Hypothalamus (tissue), 51 donors: Measurements from ENCODE around the gene PRR14L.
"Not testable (repeated sequence)": the region's sequence is repeated elsewhere in the genome, so short reads cannot be mapped to it uniquely, and the experiment has no call there.

Experiments
- DNase-seq, 51 donors: peaks; one replicate each; lab custom pipeline; 2025; lab: John Stamatoyannopoulos, UW

Gene PRR14L

DNA sequence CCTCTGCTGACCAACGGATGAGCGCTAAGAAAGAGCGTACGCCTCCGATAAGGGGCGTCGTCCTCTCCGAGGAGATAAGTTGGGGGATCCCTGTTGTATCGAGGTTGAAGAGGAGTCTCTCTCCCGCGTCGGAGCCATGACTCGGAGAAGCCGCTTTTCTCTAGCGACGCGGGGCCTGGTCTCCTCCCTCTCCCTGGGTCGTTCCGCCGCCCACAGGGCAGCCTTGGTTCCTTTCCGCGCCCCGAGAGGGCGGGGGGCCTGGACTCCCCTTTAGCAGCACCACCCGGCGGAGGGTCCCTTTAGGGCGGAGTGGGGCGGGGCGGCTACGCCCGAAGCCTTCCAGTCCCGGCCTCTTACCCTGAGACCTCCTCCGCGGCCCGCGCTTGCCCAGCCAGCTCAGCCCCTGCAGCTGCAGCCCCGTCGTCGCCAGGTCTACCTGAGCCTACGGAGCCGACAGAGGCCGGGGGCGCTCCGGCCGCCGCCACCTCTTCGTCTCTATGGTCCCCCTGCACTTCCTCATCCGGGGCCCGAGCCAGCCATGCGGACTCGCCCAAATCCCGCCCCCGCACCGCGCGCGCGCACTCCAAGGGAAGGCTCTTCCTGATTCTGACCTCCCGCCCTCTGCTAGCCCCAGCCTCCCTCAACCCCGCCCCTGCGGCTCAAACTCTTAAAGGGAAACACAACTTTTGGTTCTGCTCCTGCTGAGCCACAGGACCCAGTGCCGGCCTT is at the start of gene PRR14L:
TSS of gene PRR14L (minus strand) at position 497 of the 729 bp plus-strand sequence. CDS start 11,272 bp downstream, outside the sequence.
- DNase-seq = peak; percentile 90 to 99 (median 97)

DNA sequence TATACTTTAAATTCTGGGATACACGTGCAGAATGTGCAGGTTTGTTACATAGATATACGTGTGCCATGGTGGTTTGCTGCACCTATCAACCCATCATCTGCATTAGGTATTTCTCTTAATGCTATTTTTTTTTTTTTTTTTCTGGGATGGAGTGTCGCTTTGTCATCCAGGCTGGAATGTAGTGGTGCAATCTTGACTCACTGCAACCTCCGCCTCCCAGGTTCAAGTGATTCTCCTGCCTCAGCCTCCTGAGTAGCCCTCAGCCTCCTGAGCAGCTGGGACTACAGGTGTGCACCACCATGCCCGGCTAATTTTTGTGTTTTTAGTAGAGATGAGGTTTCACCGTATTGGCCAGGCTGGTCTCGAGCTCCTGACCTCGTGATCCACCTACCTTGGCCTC is 49.4 kb upstream of the PRR14L start:
- DNase-seq = not testable (repeated sequence)

DNA sequence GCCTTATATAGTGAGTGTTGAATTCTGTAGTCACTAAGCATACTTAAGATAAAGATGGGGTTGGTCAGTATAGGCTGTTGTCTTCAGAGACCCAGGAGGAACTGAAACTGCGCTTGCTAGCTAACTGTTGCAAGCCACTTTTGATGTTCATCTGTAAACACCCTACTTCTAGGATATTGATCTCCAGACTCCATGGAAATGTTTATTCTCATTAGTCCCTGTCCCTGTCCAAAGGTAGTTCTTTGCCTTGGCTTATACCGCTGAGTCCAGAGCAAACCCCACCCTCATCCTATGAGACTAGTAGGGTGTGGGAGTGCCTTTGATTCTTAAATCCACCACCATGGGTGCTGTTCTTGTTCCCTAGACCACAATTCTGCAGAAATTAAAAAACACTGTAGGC is 40.3 kb upstream of the PRR14L start:
- no peak for DNase-seq

DNA sequence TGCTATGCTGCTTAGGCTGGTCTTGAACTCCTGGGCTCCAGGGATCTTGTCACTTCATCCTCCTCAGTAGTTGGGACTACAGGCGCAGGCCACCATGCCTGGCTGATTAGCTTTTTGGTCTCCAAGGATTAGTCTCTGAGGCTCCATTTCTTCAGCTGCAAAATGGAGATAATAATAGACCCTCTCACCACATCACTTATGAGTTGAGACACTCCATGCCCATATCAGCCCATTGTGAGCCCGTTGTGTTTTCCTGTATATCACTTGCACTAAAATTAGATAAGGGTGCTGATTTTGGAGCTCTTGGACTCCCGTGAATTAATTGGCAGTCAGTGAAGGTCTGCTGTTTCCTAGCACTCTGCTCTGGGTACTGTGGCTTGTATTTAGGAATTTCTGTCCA is 39.9 kb upstream of the PRR14L start:
- DNase-seq = no peak

DNA sequence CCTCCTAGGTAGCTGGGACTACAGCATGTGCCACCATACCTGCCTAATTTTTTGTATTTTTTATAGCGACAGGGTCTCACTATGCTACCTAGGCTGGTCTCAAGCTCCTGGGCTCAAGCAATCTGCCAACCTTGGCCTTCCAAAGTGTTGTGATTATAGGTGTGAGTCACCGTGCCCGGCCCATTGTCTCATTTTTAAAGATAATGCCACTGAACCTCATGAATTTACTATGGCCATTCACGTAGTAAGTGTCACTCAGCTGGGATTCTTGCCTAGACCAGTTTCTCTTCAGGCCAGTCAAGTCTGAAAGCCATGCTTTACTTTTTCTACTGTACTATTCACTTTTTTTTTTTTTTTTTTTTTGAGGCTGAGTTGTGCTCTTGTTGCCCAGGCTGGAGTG is 26.3 kb upstream of the PRR14L start:
- DNase-seq = no peak

DNA sequence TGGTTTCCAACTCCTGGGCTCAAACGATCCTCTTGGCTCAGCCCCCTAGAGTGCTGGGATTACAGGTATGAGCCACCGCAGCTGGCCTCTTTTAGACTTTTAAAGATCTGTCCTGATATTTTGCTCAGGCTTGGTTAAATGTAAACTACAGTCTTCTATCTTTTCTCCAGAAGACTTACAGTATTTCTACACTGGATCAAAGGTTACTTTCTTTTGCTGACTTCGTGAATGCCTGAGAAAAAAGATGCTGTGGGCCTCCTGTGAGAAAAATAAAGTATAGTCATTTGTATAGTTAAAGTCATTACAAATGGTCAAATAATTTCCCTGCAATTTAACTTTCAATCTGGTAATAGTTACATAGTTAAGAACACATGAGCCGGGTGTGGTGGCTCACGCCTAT is 23.5 kb upstream of the PRR14L start:
- no peak for DNase-seq

DNA sequence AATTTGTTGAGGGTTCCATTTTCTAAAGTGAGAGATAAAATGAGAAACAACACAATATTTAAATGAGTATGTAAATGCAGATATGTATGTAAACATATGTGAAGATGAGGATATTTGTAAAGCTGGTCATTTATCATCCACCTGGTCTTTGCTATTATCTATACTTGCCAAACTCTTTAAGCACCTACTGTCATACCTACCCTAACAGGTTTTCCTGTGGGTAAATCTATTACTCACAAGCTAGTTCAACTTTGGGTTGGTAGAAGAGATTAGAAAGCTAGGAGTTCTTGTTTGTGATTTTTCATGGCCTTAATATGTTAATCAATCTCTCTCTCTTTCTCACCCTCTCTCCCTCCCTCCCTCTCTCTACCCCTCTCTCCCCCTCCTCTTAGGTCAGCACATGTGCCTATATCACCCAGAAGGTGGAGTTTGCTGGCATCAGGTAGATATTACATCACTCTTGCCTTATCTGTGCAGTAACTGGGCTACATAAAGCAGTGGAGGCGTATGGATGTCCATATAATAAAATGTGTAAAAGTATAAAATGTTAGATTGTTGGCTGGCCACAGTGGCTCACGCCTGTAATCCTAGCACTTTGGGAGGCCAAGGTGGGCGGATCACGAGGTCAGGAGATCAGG is 18.6 kb upstream of the PRR14L start:
- DNase-seq = no peak

DNA sequence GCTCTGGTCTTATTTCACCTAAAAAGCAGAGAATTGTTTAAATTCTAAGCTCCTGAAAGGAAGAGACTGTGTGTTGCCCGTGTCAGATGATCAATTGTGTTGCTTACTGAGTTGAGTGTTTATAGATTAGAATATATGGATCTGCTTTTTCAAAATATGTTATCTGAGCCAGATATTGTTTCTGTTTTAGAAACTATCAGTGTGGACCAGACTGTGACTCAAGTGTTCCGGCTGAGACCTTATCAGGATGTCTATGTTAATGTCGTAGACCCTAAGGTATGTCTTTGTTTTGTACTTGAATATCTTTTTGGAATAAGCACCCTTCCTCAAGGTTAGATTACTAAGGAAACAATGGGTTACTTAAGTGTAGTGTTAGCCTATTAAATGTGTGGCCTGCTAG is 14.9 kb upstream of the PRR14L start:
- no peak for DNase-seq

DNA sequence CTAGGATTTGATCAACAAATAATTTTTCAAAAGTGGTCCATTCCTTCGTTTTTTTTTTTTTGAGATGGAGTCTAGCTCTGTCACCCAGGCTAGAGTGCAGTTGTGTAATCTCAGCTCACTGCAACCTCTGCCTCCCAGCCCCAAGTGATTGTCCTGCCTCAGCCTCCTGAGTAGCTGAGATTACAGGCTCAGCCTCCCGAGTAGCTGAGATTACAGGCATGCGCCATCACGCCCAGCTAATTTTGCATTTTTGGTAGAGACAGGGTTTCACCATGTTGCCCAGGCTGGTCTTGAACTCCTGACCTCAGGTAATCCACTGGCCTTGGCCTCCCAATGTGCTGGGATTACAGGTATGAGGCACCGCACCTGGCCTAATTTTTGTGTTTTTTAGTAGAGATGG is 8.9 kb upstream of the PRR14L start:
- DNase-seq = not testable (repeated sequence)

DNA sequence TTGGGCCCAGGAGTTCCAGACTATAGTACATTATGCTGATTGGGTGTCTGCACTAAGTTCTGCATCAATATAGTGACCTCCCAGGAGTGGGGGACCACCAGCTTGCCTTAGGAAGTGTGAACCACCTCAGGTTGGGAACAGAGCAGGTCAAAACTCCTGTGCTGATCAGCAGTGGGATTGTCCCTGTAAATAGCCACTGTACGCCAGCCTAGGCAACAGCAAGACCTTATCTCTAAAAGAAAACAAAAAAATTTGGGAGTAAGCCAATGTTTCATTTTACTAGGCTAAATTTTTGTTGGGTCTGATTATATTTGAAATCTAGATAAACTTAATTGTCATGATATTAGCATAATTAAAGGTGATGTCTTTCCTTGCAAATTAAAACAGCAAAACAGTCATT is 7.3 kb upstream of the PRR14L start:
- no peak for DNase-seq

DNA sequence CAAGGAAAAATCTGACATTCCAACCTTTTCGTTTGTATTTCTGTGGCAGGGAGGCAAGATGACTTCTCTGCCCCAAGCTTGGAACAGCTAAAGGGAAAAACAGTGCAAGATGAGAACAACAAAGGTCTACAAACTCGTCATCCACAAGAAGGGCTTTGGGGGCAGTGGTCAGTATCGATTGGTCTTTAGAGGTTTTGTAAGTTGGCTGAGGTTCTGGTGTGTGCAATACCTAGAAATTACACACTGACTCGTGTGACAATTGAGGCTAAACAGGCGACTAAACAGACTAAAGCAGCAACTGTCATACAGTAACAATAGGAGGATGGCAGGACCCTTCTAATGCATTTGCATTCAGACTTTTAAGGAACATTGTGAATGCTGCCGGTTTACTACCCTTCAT is 4.9 kb upstream of the PRR14L start:
- no peak for DNase-seq

DNA sequence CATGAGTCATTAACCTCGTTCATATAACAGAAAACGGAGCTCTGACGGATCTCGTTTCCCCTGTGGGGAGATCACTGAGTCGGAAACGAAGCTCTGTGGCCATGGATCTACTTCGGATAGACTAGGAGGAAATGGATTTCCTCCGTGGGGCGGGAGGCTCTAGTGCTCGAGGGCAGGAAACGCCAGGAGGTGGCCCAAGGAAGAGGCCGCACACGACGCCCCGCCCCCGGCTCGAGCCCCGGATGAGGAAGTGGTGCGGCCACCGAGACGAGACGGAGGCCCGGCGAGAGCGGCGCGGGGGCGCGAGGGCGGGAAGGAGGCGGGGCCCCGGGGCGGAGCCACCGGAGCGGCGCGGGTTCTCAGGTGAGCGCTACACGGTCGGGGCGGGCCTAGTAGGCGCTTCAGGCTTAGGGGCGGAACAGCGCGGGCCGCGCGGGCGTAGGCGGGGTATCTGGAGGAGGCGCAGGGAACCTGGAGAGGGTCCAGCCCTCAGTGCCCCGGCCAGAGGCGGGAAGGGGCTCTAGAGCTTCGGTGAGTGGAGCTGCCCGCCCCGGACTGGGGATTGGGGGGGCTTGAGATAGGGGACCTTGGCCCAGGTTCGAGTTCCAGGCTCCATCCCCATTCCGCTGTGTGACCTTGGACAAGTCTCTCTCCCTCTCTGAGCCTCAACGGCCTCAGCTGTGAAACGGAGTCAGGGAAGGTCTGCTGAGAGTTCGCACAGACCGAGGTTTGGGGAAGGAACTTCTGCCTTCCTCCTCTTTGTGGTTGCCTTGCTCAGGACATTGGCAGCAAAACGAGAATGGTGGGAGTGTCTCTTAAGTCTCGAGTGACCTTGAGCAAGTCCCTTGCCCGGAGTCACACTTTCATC is 3.9 kb upstream of the PRR14L start, which contains the start of gene DEPDC5:
TSS of gene DEPDC5 (plus strand) at position 386 of the 868 bp plus-strand sequence. CDS start 903 bp downstream, outside the sequence.
- peak; percentile 33 to 97 (median 91) for DNase-seq

DNA sequence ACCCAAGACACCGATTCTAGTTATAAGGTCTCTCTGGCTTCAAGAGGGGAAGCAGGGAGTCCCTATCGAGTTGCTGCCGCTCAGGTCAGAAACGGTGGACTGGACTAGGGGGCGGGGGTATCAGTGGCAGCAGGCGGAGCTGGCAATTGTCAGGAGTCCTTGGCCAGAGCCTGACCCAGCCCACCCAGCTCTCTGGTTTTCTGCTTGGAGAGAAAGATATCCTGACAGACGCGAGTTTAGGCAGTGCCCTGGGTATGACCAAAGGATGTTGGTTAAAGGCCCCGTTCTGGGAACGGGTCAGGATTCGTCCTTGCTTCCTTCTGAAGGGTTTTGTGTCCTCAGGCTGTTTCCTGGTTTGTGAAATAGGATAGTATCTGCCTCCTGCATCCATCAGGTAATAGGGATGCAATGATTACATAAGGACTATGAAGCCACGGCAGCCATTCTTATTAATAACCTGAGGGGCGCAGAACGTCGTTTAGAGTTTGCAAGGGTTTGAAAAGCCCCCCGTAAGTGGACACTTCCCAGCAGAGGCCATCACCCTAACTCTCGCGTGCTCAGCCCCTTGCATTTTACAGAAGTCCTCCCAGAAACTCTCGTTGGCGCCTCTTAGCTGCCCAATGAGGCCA is 3.2 kb upstream of the PRR14L start:
- peak in 38 of 51 donors; percentile 4 to 78 (median 22) for DNase-seq

DNA sequence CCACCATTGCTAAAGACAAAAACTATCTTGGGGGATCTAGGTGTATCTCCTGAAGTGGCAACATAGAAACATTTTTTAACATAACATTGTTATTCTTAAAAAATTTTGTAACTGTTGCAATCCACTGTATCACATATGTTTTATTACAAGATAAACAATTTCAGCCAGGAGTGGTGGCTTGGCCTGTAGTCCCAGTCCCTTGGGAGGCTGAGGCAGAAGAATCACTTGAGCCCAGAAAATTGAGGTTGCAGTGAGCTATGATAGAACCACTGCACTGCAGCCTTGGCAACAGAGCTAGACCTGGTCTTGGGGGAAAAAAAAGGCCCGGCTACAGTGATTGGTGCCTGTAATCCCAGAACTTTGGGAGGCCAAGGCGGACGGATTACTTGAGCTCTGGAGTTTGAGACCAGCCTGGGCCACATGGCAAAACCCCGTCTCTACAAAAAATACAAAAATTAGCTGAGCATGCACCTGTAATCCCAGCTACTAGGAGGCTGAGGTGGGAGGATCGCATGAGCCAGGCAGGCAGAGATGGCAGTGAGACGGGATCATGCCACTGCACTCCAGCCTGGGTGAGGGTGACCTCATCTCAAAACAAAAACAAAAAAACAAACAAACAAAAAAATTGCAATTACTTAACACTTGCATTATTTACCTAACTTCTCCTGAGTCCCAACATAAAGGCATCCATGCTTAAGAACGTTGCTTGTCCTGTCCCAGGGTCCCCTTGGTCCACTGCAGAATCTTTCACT is 2.3 kb upstream of the PRR14L start:
- no peak for DNase-seq

DNA sequence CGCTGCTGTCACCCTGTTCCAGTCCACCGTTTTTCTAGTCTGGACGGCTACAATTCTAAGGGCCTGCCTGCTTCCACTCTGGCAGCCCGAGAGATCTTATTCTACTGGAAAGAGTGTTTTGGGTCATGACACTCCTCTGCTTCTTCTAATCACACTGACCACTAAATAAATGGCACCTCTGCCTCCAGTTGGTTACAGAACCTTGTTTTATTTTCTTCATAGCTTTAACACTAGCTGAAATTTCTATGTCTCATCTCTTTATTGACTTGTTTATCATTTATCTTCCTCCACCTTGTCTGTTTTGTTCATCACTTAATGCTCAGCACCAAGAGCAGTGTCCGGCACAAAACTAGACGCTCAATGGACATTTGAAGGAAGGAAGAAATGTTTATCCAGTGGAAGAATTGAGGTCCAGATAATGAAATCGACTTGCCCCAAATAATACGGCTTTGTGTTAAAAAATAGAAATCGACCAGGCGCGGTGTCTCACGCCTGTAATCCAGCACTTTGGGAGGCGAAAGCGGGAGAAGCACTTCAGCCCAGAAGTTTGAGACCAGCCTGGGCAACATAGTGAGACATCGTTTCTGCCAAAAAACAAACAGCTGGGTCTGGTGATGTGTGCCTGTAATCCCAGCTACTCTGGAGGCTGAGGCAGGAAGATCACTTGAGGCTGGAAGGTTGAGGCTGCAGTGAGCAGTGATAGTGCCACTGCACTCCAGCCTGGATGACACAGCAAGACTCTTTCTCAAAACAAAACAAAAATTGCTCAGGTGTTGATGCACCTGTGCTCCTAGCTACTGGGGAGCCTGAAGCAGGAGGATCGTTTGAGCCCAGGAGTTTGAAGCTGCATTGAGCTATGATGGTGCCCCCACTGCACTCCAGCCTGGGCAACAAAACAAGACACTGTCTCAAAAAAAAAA is 693 bp upstream of the PRR14L start:
- DNase-seq = no peak

DNA sequence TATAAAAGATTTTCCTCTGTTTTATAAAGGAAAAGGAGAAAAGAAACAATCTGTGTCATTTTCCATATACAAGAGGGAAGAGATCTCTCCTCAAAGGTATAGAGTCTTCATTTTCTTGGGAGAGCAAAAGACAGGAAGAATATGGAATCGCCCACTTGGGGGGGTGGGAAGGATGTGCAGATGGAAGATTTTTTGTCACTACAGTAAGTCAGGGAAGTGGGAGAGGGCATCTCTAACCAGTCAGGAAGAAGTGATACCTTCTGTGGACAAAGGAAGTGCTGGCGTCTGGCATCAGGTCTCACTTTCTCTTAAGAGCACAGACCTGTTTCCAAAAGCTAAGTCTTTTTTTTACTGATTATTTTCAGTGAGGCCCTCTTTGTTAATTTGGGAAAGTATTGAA is 1.4 kb downstream of the PRR14L start:
- no peak for DNase-seq

DNA sequence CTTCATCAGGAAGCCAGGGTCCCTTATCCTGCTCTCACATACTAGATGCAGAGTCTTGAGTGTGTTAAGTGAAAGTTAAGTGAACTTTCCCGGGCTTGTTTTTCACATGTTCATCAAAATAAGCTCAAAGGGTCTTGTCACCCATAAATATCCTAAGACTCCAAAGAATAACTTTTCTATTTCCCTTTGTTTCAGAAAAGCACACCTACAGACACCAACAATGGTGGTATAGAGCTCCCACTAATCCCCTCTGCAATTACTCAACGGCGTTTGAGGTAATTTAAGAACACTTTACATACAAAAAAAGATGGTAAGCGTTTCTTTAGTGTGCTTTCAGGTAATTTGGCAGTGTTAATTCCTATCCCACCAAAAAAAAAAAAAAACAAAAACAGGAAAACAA is 2.5 kb downstream of the PRR14L start:
- DNase-seq = no peak

DNA sequence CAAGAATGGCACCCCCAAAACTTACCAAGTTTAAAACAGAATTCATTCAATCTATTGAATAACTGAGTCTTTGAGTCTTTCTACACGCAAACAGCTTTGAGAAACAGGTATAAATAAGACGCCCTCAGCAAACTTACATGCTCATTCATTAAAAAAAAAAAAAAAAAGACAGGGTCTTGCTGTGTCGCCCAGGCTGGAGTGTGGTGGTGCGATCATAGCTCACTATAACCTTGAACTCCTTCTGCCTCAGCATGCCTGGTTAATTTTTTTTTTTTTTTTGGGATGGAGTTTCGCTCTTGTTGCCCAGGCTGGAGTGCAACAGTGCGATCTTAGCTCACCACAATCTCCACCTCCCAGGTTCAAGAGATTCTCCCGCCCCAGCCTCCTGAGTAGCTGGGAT is 6.1 kb downstream of the PRR14L start:
- DNase-seq = no peak

DNA sequence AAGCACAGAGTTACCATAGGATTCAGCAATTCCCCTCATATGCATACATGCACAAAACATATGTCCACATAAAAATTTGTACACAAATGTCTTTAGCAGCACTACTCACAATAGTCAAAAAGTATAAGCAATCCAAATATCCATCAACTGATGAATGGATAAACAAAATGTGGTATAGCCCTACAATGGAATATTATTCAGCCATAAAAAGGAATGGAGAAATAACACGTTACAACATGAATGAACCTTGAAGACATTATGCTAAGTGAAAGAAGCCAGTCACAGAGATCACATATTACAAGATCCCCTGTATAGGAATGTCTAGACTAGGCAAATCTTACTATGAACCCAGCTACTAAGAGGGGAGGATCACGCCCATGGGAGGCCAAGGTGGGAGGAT is 7.2 kb downstream of the PRR14L start:
- no peak for DNase-seq
